ENCODE data around the gene MGLL.

Gene MGLL

DNA sequence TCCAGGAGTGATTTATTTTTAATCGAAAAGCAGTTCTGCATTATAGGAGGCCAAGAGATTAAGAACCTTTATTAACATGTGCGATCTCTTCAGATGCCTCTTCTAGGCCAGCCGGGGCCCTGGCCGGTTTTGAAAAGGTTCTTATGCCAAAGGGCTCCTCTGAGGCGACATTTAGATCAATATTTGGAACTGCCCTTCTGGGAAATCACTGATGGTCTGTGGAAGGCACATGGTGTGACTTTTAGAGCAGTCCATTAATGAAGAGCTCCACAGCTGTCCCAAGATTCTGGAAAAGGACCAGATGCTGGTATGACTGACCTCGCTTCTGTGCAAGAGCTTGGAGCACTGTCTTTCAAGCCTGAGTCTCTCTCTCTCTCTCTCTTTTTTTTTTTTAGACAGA lies 19.7 kb downstream of the MGLL start:
- TF ChIP-seq, protein P1, sequence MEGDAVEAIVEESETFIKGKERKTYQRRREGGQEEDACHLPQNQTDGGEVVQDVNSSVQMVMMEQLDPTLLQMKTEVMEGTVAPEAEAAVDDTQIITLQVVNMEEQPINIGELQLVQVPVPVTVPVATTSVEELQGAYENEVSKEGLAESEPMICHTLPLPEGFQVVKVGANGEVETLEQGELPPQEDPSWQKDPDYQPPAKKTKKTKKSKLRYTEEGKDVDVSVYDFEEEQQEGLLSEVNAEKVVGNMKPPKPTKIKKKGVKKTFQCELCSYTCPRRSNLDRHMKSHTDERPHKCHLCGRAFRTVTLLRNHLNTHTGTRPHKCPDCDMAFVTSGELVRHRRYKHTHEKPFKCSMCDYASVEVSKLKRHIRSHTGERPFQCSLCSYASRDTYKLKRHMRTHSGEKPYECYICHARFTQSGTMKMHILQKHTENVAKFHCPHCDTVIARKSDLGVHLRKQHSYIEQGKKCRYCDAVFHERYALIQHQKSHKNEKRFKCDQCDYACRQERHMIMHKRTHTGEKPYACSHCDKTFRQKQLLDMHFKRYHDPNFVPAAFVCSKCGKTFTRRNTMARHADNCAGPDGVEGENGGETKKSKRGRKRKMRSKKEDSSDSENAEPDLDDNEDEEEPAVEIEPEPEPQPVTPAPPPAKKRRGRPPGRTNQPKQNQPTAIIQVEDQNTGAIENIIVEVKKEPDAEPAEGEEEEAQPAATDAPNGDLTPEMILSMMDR (IDR thresholded peaks at IDR 0.05; ENCODE audit: control insufficient read depth, insufficient read depth, low read depth, low read length, missing control alignments), result no peak
- H3K4me3 ChIP-seq (ENCODE audit: control insufficient read depth, low read depth, low read length), result no peak overlapping the region
- DNase-seq (ENCODE audit: low read depth), result no peak

DNA sequence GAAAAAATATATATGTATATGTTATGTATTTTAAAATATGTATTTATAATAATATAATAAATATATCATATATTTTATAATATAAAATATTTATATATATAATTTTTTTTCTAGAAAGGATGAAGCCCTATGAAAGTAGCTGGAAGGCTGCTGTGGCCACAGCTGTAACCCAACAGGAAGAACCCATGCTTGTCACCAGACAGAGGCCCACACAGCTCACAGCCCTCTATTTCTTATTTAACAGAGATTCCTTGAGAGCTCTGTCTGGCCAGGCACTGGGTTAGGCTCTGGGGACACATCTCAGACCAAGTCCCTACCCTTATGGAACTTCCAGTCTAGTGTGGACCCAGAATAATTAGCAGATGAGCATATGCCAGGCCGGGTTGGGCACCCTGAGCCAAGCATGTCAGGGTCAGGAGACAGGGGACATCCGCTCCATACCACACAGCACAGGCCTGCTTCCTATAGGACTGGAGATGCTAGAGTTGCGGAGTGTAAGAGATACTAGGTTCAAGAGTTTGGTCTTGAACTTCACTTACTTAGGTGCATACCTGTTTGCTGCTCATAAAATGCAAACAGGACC lies 20.5 kb downstream of the MGLL start:
- no peak for DNase-seq (ENCODE audit: low read depth)
- TF ChIP-seq, protein P1 (IDR thresholded peaks at IDR 0.05; ENCODE audit: control insufficient read depth, insufficient read depth, low read depth, low read length, missing control alignments), result no peak
- H3K4me3 ChIP-seq (ENCODE audit: control insufficient read depth, low read depth, low read length), result no peak overlapping the region

DNA sequence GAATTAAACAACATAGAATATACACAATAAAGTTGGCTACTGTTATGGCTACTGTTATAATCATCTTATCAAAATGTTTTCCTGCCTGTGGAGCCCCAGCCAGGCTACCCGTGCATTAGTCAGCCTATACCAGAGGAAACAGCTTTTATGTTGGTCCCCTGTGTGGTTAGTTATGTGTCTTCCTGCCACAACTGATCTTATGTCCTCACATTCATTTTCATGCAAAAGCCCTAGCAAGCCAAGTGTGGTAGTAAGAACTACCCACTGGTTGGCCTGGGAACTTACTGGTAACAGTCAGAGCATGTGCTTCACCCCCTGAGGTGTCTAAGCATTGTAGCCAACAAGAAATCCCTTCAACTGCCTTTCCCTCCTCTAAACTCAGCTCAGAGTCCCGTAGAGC lies 21.8 kb downstream of the MGLL start:
- no peak overlapping the region for H3K4me3 ChIP-seq (ENCODE audit: control insufficient read depth, low read depth, low read length)
- TF ChIP-seq, protein P1 (IDR thresholded peaks at IDR 0.05; ENCODE audit: control insufficient read depth, insufficient read depth, low read depth, low read length, missing control alignments), result no peak
- no peak for DNase-seq (ENCODE audit: low read depth)

DNA sequence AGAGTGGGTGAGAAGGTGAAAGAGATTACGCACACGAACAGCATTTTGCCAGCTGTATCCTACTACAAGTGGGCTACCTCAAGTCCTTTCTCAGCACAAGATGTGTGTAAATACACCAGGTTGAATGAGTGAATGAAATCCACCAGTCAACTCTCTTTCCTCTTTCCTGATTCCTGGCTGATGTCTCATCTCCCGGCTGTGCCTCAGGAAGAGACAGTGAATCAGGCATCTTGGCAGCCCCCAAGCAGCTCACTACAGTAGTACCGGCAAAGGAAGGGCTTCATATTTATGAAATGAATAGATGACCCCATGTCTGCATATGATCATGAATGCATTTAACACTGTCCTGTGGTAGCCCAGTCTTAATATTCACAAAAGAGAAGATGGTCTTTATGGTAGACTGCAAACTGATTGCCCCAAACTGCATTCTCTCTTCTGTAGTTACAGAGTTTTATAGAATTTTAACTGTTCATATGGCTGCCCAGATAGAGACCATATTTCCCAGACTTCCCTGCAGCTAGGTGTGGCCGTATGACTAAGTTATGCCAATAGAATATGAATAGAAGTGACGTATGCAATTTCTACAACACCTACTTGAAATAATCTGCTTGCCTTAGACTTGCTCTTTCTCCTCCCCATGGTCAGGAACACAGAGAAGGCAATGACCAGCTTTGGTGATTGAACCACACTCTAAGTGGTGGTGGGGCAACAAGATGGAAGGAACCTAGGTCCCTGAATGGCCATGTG lies 22.7 kb downstream of the MGLL start:
- TF ChIP-seq, protein P1 (IDR thresholded peaks at IDR 0.05; ENCODE audit: control insufficient read depth, insufficient read depth, low read depth, low read length, missing control alignments), result no peak
- no peak overlapping the region for H3K4me3 ChIP-seq (ENCODE audit: control insufficient read depth, low read depth, low read length)
- DNase-seq (ENCODE audit: low read depth), result no peak

DNA sequence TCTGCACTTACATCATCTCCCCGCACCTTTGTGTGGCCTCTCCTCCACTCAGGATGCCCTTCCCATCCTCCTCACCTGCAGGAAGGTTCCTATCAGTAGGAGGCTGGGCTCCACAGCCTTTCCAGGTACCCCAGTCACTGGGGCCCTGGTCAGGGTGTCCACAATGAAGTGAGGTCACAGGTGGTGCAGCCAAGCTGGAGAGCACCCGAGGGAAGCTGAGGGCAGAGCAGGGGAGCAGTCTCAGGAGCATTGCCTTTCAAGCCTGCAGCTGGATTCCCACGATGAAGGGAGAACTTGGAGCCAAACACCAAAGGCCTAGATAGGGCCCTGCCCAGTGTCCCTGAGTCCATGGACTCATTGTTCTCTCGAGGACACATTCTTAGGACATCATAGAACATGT lies 23.6 kb downstream of the MGLL start:
- no peak overlapping the region for H3K4me3 ChIP-seq (ENCODE audit: control insufficient read depth, low read depth, low read length)
- no peak for DNase-seq (ENCODE audit: low read depth)
- TF ChIP-seq, protein P1 (IDR thresholded peaks at IDR 0.05; ENCODE audit: control insufficient read depth, insufficient read depth, low read depth, low read length, missing control alignments), result no peak

DNA sequence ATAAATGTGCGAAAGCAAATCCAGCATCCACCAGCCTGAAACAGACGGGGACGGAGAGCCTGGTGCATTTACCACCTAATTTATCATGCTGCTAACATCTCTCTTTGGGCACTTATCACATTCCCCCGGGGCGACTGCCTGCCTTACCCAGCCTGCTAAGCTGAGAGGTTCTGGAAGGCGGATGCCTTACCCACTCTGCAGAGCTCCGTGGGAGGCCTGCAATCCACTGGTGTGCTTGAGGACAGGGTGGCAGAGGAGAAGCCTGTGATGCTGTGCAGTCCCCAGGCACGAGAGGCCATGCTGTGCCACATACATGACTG lies 25.5 kb downstream of the MGLL start:
- no peak for DNase-seq (ENCODE audit: low read depth)
- no peak overlapping the region for H3K4me3 ChIP-seq (ENCODE audit: control insufficient read depth, low read depth, low read length)
- TF ChIP-seq, protein P1 (IDR thresholded peaks at IDR 0.05; ENCODE audit: control insufficient read depth, insufficient read depth, low read depth, low read length, missing control alignments), result no peak

Measured in AG09309 (cell line).